RPMI7951 (cell line): ENCODE measurements around the gene LCP1. TPM values are rescaled to one million over a fixed set of nuclear protein-coding genes. Genes with fewer than 3 reads are reported as not detected.
A peak's percentile ranks its signal among the peaks of the same experiment; 100 is the strongest.
"Not testable (repeated sequence)": the region's sequence is repeated elsewhere in the genome, so short reads cannot be mapped to it uniquely, and the experiment has no call there.

ENCODE experiments used
- DNase-seq: peaks from one replicate; pipeline ENCODE4 v3.0.0-alpha.2; 2012; ENCODE audit warnings: low read depth
- total RNA-seq: library from RNA; depleted of rRNA; stranded (reverse); fragments of >200 nt; shearing (Covaris generic); gene quantifications from 2 replicates; pipeline ENCODE4 v1.2.3, GENCODE V29; 2014

LCP1 gene
- total RNA-seq, 1 experiment from 2014 or later: 75.0 TPM

DNA sequence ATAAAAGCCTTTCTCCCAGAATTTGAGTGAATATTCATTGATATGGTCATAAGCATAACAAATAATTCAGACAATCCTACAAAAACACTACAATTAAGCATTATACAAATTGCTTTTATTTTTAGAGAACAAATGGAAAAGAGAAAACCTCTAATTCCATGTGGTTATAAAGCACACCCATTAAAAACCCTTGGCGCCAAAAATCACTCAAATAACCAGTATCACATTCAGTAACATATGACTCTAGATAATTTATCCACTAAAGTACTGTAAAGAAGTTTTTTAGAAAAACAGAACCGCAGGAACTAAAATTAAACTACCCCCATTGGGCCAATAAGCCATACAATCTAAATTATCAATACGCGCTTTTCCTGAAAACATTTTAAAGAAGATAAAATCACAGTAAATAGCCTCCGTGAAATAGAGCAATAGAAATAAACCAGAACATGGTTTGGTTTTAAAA, 569 bp downstream of the LCP1 start:
- DNase-seq: no peak

DNA sequence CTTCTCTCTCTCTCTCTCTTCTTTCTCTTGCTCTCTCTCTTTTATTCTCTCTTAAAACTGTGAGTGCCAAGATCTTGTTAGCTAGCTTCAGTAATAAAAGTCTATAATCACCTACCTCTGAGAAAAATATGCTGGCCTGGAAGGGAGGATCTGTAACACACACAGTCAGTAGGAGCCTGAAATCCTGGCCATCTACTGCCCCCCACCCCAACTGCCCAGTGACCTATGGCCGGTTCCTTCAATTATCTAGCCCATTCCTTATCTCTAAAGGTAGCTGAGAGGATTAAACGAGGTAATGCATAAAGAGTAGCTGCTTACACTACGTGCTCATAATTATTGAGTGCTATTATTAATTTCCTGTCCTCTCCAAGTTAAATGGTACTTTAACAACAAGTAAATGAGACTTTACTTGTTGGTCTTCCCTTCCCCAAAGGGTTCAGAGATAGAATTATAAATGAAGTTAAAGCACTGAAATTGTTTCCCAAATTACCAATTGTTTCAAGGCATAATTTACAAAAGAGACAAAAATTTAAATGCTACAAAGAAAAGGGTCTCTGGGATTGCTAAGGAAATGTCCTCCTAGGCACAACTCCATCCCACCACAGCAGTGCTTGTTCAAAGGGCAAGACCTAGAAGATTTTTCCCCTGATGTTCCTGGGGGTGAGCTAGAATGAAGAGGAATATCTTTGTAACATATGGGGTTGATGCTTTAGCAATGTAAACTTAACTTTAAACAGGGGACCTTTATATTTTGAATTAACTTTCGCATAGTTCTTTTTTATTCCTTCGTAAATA, 1.8 kb downstream of the LCP1 start:
- no peak for DNase-seq

DNA sequence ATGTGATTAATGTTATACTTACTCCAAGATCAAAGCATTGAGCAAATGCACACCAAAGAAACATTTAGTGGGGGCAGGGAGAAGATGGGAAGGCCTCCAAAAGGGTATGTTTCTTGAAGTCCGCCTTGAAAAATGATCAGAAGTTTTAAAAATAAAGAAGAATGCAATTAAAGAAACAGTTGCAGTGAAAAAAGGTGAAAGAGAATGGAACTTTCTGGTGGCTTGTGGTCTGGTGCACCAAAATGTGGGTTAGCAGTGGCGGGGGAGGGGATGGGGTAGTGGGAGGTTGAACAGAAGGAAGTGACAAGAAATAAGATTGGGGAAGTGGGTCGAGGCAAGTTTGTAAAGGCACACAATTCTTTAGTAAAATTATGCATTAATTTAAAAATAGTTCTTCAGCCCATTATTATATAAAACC, 2.5 kb downstream of the LCP1 start:
- DNase-seq: no peak

DNA sequence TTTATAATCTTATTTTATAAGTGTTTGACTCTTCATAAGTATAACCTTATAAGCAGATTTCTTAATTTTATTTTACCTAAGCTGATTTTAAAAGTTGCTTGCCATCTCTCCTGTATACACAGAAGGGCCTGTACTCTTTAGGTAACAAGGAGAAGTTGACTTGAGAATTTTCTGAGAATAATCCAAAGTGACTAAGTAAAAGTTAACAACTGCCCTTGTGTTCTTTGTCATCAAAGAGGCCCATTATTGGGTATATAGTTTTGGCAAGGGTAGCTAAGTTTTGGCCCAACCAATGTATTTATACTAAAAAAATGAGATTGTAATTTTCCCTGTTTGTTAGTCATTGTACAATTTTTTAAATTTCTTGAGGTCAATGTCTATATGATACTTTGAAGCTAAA, 3.2 kb downstream of the LCP1 start:
- DNase-seq: no peak

- DNase-seq: no peak
Measured at GRCh38 chr13:46178143-46178542, 3.8 kb downstream of the LCP1 start.

- DNase-seq: no peak
Measured at GRCh38 chr13:46176756-46177155, 5.2 kb downstream of the LCP1 start.

DNA sequence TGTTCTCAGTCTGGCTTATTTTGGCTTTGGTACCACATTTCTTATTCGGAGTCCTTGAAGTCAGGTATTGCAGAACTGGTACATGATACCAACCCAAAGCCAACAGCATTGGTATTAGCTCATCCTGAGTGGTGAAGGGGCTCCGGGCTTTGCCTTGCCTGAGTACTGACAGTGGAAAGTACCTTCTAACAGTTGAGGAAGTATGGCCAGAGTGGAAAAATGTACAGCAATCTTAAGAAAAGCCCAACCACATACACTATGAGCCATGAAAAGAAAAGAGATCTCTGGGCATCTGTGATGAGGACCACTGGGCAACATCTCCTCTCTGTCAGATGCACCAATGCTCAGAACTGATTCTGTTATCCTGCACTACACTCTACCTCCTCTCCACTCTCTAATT, 8.3 kb downstream of the LCP1 start:
- no peak for DNase-seq

GRCh38 chr13:46172531-46172991, 9.4 kb downstream of the LCP1 start:
- peak; percentile 42 for DNase-seq

DNA sequence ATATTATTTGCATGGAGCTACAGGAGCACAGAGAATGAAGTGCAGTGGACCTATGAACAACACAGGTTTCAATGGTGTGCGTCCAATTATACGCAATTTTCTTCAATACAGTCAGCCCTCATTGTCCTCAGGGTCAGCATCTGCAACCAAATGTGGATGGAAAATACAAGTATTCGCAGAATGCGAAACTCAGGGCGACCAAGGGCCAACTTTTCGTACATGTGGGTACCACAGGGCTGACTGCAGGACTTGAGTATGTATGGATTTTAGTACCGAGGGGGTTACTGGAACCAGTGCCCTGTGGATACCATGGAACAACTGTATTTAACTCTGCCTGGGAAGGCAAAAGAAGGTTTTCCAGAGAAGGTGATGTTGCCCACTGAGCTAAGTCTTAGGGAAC, 10.2 kb downstream of the LCP1 start:
- no peak for DNase-seq

DNA sequence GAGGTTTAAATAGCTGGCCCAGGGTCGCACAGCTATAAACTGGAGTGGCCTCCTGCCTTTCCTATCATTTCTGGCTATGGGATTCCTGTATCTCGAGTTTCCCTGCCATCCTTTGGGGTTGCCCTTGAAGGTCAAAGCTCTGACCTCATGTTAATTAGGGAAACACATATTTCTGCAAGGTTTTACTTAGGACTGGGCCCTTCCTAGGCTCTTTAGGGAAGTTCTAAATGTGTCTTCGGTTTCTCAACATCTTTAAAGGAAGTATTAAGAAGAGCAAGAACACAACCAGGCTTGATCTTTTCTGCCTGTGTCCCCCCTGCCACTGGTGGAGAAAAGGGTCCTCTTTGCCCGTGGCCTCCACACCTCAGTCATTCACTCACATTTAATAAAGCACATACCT, 10.8 kb downstream of the LCP1 start:
- DNase-seq: no peak

- DNase-seq: peak; percentile 38
Measured at GRCh38 chr13:46170687-46171086, 11.3 kb downstream of the LCP1 start.

DNA sequence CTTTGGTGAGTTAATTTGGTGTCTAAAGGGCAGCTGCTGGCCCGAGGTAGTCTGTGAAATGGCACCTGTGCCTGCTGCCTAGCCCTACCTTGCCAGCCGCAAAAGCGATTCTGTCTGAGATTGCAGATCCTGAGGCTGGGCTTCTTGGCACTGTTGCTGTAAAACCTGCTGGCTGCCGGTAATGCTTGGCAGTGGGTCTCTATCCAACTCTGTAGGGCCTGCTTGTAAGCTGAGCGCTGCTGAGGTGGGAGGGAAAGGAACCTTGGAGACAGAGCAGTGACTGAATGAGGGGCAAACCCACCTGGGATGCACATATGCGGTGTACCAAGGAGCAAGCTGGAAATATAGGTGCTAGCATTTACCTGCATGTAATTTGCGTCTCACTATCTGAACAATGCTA, 11.7 kb downstream of the LCP1 start:
- DNase-seq: no peak

DNA sequence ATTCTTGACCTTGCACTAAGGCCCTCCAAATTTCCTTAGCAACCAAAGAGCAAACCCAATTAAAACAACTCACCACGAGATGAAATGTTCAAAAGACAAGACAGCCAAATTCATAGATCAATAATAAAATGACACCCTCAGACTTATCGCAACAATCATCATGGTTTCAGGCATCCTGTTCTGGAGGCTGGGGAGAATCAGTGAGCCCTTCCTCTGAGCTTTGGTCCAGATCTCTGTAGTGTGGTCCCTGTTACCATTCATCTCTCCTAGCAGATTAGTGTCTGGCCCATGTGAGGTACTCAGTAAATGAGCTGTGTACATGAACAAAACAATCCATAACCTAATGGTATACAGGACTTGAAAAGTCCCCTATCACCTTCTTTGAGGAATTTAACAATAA, 12.2 kb downstream of the LCP1 start:
- no peak for DNase-seq

DNA sequence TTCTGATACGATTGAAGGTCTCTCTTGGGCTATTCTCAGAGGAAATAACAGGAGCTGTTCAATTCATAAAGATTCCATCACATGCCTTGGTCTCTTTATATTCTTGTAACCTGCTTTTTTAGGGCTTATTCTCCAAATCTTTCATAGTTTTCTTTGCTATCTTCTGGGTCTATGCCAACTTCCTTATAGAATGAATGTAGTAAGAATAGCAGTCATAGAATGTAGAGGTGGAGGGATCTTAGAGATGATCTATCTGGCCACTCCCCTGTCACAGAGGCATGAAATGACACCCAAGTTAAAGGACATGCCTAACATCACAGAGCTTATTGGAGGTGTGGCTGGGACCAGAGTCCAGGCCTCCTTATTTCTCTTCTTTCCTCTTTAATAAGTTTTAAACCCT, 13.2 kb downstream of the LCP1 start:
- no peak for DNase-seq

DNA sequence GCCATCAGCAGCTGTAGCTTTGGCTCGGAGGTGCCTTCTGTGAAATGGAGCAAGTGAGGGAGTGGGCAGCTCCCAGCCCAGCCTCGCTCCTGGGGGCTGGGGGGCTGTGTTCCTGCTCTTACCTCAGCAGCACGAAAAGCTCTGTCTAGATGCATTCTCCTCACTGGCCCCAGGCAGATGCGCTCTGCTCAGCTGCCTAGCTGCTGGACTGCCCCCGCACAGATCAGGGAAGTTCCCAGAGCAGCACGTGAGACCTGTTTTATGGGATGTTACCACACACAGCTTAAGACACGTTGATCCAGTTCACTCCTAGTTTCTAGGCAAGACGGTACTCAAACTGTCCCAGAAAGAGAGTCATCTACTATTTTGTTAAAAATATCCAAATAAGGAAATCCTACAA, 13.6 kb downstream of the LCP1 start:
- DNase-seq: peak; percentile 60

DNA sequence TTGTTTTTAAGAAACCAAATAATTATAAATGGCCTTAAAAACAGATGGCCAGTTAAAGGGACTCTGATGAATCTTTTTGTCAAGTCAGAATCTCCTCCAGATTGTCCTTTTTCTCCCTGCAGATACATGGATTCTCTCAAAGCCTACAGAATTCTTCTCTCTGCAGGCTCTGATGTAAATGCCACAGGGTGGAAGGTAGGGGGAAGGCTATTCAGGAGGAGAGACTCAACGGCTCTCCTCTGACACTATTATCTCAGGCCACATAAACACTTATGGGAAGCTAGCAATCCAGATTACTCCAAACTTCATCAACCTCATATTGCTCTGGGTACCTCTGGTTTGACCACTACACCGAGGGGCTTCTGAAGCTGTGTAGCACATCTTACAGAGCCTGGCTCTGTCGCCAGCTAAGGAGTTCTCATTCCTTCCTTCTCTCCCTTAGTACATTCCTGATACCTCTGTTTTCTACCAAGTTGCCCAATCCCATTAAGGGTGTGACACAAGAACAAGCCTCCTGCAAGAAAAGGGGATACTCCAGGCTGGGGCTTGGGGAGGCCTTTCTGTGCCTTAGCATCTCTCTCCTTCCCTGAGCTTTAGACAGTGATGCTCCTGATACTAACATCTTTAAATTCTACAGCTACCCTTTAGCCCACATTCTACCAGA, 14.9 kb downstream of the LCP1 start:
- no peak for DNase-seq

DNA sequence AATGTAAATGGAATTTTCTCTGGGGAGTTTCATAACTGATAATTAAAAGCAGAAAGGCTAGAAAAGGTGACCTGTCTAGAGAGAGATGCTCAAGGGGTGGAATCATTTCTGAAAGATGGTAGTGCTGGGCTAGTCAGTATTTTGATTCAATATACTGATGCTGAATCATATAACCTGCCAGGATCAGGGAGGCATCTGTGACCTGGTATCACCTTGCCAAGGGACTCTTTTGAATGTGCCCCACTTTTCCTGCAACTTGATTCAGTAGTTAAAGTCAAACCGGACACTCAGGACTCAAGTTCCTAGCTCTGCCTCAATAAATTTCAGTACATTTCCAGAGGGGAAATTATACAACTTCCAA, 15.8 kb downstream of the LCP1 start:
- no peak for DNase-seq

- peak; percentile 76 for DNase-seq
Measured at GRCh38 chr13:46165485-46166223, 16.3 kb downstream of the LCP1 start.

GRCh38 chr13:46164661-46165060, 17.3 kb downstream of the LCP1 start:
- DNase-seq: no peak

DNA sequence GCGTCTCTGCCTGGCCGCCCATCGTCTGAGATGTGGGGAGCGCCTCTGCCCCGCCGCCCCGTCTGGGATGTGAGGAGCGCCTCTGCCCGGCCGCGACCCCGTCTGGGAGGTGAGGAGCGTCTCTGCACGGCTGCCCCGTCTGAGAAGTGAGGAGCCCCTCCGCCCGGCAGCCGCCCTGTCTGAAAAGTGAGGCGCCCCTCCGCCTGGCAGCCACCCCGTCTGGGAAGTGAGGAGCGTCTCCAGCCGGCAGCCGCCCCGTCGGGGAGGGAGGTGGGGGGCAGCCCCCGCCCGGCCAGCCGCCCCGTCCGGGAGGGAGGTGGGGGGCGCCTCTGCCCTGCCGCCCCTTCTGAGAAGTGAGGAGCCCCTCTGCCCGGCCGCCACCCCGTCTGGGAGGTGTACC, 19.2 kb downstream of the LCP1 start:
- DNase-seq: not testable (repeated sequence)

GRCh38 chr13:46160471-46161066, 21.4 kb downstream of the LCP1 start:
- peak; percentile 57 for DNase-seq

DNA sequence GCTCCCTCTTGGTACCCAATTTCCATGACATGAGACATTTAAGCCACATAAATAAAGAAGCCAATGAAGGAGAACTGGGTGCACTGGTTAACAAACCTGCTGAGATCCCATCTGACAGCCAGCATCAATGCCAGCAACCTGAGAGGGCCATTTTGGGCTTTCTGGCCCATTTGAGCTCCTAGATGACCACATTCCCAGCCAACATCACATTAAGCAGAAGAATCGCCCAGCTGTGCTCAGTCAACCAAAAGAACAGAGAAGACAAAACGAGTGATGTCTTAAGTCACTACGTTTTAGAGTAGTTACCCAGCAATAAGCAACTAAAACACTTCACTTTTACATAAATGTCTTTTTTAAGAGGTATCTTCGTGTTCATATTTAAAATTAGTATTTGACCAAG, 21.9 kb downstream of the LCP1 start:
- DNase-seq: no peak
